ENCODE results near the gene CLDN14.

The CLDN14 gene, protein sequence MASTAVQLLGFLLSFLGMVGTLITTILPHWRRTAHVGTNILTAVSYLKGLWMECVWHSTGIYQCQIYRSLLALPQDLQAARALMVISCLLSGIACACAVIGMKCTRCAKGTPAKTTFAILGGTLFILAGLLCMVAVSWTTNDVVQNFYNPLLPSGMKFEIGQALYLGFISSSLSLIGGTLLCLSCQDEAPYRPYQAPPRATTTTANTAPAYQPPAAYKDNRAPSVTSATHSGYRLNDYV

DNA sequence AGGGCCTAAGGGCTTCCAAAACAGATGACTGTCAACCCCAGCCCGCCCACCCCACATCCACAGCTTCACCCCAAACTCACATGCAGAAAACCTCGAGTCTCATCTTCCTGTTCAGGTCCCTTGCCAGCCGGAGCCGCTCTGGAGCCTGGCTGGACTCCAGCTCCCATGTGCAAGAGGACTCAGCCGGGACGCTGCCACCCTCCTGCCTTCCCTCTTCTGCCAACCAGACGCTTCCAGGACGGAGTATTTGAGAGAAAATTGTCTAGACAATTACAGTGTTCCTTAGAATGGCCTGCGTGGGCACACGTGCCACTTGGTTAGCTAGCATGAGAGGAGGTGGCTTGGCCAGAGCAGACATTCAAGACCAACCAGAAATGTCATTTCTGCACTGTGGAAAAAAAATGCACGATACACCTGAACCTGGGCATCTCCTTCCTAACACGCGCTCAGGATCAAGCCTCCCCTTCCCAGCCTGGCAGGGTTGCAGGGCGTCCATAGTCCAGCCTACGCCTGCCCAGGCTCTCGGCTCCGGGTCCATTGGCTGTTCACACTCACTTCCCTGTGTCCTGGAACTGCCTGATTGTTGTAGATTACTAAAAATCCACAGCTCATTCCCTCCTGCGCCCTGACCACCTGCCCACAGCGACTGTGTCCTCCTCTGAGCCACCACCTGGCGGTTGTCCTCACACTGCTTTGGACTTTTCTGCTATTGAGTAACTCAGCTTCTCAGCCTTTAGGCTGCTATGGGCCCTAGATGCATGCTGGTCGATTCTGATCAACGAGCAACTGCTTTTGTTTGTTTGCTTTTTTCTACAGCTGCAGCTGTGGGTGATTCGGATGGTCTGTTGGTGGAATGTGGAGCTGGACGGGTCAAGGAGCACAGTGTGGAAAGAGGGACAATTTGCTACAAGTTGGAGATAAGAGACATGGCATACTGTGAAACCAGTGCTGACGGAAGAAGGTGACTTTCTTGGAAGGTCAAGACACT is at the start of gene CLDN14:
CLDN14 (minus strand) TSS at position 708 of the 988 bp plus-strand sequence. CDS start 18,427 bp downstream, outside the sequence.
- no peak for DNase-seq

DNA sequence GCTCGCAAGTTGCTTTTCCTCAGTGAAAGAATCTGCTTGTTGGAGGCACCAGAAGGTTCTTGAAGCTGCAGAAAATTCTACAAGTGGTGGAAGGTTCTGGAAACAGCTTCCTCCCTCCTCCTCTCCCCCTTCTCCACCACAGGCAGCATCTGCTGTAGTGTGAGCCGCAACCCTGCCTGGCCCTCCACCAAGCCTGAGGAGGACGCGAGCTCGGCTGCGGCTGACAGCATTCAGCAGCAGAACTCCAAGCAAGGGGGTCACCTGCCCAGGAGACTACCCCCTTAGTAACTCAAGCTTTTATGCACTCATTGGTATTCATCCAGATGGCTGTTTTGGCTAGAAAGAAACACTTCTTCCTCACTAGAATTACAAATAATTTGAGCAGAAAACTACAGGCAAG is 48.8 kb upstream of the CLDN14 start:
- no peak for DNase-seq

DNA sequence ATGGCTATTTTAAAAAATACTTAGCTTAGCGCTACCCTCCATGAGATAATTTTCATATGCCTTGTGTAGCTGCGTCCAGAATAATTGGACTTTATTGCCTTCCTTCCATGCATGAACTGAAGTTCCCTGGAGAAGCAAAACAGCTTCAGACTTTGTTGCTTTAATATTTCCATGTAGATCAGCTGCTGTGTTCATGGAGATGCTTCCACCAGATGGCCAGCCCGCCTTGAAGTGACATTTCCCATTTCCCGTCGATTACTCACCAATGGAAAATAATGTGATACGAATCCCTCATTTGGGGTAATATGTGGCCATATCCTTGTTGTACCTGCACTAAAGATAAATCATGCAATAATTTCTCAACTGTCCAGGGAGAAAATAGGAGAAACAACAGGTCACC is 47.4 kb upstream of the CLDN14 start:
- DNase-seq = no peak

DNA sequence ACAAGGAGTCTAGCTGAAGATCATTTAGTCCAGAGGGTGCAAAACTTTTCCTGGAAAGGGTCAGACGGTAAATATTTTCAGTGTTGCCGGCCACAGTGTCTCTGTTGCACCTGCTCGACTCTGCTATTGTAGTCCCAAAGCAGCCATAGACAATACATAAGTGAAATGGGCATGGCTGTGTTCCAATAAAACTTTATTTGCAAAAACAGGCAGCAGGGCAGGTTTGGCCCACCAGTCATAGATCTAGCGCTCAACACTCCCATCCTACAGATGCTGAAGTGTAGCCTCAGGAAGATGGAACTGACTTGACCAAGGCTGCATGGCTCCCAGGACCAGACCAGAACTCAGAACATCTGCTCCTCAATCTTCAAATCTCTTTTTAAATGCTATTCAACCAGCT is 46.2 kb upstream of the CLDN14 start:
- no peak for DNase-seq

DNA sequence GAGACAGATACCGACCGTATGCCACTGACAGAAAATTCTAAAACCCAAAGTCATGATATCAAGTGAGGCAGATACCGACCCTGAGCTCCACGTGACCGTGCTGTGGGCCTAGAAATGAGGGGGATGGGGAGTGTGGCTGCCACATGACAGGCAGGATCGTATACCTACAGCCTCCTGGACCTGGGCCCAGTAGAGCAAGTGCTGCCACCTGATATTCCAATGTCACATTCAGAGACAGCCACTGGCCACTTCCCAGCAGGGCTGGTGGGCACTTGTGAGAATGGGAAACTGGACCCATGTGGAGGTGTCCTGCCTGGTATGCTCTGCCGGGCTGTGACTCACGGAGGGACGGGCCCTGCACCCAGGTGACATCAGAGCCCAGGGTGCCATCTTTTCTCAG is 44.6 kb upstream of the CLDN14 start:
- no peak for DNase-seq

DNA sequence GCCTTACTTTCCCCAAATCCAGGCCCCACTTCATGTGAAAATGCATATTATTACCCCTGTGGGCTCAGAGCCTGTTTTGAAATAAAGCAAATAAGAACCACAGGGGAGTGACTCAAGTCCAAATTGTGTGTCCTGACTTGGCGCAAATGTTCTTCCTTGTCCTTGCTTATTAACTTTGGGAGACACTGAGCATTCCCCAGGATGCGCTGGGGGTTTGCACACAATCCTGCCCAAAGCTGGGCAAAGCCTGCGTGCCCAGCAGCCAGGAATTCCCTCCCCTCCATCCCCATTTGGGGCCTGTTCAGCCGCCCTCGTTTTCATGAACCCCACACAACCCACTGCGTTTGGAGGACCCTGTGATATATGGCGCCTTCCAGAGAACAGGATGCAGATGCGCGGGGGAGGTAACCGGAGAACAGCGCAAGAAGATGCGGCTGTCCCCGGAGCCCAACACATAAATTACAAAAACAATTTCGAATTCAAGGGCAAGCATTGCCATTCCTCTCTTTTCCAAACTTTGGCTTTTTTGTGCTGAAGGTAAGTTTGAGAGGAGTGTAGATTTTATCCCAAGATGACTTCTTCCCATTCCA is 42.4 kb upstream of the CLDN14 start:
- DNase-seq = no peak

DNA sequence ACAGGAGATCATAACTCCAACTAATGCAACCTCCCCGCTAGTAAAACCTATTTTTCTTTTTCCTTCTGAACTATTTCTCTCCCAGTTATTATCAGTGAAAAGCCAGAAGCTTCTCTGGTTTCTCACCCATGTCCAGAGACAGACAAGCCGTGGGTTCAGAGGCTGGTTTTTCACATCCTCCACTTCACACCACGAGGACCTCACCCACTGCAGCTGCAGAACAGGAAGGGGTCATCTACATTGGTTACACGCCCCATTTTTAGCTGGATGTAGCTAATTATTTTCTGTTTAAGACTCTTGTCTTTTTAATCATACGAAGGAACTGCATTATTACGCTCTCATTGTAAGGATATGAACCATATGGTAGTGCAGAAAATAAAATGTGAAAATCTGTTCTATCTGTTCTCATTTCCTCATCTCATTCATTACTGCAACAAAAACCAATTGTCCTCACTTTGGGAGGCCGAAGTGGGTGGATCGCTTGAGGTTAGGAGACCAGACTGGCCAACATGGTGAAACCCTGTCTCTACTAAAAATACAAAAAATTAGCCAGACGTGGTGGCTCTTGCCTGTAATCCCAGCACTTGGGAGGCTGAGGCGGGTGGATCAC is 39.1 kb upstream of the CLDN14 start:
- DNase-seq = no peak

DNA sequence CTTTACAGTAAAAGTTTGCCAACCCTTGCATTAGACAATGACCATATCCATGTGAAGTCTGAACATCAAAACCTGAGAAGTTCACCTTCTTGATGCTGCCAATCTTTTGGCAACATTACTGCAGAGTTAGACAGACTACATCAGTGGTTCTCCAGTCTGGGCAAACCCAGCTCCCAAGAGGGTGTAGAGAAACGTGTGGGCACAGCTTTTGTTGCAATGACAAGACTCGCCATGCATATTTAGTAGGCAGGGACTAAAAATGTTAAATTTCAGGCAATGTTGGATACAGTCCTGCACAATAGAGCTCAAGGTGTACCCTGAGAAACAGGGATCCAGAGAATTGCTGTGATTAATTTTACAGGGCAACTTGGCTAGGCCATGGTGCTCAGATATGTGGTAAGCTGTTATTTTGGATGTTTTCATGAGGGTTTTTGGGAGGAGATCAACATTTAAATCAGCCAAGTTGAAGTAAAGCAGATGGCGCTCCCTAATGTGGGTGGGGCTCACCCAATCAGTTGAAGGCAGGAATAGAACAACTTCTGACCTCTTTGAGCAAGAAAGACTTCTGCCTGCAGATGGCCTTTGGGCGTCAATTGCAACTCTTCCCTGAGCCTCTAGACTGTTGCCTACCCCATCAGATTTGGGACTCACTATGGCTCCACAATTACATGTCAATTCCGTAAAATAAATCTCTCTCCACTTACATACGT is 37.6 kb upstream of the CLDN14 start:
- no peak for DNase-seq

DNA sequence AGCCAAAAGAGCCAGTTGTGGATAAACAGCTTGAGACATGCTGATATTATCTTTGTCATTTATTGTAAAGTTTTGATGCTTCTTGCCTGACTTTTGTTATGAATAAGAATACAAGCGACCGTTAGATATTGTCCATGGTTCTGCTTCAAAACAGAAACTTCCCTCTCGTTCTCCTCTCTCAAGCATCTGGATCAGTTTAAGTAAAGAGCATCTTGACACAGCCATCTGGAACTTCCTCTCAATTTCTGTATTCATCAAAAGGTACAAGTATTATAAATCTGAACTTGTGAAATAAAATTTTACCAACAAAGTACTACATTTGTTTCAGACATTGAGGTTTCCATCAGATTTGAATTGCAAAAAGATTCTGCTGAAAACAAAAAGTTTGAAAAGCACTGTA is 36.4 kb upstream of the CLDN14 start:
- DNase-seq = no peak

DNA sequence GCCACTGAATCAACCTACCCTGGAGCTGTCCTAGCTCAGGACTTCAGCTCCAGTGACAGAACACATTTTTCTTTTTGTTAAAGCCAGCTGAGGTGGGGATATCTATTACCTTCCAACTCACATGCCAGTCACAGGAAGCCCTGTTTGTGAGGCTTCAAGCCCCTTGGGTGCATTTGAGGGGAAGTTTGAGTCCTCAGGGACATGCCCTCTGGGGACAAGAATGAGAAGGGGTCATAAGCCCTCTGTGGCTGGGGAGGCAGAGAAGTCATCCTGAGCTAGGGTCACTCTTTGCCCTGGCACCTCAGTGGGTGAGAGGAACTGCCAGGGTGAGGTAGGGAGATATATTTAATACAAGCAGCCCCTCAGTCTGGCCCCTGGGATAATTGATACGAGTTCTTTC is 33.5 kb upstream of the CLDN14 start:
- DNase-seq = no peak

DNA sequence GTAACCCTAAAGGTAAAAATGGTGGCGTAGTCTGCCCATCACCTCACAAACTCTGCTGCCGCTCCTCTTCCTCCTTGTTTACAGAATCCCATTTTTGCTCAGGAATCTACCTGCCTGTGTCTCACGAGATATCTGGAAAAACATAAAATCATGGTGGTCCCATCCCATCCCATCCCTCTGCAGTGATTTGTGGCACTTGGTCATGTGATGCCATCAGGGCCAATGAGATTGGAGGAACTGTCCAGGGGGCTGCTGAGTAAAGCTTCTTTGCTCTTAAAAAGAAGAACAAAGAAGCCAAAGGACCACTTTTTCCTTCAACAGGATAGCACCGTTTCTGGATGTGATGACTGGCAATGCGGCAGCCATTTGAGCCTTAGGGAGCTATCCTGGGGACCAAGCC is 33.0 kb upstream of the CLDN14 start:
- no peak for DNase-seq

DNA sequence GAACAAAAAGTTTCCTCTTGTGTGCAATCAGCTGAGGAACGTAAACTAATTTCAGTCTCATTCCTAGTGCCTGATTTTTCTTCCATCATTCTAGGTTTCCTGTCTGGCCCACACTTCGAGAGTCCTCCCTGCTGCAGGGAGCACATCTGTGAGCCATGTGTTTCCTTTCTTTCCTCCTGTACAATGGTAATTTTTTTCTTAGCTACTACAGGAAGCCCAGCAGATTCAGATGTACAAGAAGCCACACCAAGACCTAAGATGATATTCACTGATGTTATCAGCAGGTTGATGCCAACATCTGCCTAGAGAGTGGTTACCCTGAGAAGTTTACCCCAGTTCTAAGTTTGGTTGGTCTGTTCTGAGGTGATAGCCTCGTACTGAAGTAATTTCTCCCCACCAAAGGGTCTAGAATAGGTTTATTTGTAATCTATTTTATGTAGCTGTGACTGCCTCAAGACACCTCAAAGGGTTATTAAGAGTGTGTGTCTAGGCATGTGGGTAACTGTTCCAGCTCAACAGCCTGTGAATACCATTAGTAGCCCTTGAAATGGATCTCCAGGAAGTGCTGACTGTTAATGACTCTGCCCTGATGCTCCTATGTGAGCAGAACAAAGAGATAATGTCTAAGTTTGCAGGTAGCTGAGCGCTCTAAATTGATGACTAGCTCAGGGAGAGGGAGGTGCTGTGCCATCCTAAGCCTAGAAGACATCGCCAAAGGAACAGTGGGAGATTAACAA is 31.7 kb upstream of the CLDN14 start:
- DNase-seq = no peak

DNA sequence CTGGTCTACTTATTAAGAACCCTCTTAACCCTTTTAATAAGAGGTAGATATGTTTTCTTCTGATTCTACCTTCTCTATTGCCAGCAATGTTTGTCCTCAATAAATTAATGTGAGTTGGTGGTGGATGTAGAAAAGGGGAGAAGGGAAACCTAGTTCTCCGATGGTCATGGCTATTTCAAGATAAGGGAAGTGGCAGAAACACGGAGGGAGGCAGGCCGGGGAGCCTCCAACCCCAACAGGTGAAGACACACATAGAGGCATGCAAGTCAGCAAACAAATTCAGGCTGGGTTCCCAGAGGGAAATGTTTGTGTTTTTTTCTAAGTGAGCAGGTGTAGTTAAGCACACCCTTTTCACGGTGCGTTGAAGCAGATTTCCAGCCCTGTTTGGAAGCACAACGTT is 31.0 kb upstream of the CLDN14 start:
- DNase-seq = no peak

DNA sequence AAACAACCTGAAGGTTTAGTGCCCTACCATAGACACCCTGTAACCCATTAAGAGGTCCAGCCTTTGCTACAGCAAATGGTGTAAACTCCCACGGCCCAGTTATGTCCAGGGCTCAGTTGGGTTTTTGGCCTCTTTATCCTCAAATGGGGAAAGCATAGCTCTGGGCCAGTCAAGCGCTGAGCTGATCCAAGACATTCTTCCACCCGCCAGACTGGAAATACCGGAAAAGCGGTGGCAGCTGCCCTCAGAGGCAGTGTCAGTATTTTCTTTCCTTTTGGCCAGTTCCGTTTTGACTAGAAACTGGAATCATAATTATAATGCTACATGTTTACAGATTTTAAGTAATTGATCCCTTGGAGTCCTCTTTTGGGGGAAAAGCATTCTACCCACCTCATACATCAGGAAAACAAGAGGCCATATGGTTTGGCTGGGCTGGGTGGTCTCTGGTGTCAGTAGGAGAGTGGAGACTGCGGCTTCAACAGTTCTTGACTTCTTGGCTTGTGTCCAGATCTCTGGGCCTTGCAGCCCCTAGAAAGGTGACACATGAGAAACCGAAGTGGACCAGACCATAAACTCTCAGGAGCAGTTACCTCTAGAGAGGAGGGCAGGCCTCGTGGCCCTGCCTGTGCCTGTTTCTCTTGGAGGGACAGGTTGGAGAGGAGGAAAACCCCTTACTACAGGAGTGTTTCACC is 30.2 kb upstream of the CLDN14 start:
- no peak for DNase-seq

DNA sequence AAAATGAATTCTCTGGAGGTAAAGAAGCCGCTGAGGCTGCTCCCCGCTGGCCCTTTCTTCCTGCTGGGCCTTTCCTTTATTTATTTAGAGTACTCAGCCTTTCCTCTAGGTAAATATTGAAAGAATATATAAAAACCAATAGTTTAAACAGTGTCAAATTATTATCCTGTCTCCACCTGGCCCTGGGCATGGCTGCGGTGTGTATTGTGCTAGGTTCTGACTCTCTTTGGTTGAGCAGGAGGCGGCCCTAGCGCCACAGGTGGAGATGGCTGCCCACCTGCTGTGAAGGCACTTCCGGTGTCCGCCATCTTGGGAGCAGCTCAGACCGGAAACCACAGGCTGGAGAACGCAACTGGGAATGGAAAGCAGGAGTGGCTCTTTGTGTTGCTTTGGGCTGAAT is 29.0 kb upstream of the CLDN14 start:
- DNase-seq = no peak

DNA sequence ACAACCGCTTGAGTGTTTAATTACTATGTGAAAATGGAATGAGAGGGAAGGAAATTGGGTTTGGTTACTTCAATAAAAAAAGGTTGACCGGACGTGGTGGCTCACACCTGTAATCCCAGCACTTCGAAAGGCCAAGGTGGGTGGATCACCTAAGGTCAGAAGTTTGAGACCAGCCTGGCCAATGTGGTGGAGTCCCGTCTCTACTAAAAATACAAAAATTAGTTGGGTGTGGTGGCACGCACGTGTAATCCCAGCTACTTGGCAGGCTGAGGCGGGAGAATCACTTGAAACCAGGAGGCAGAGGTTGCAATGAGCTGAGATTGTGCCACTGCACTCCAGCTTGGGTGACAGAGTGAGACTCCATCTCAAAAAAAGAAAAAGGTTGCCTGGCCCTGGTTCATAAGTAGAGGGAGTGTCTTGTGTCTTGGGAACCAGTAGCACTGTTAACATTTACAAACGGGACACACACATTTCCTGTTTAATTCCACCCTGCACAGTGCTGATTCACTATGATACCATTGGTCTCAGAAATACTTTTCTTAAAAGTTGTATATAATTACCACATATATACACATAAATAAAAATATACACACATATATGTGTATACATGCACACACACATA is 27.6 kb upstream of the CLDN14 start:
- no peak for DNase-seq

DNA sequence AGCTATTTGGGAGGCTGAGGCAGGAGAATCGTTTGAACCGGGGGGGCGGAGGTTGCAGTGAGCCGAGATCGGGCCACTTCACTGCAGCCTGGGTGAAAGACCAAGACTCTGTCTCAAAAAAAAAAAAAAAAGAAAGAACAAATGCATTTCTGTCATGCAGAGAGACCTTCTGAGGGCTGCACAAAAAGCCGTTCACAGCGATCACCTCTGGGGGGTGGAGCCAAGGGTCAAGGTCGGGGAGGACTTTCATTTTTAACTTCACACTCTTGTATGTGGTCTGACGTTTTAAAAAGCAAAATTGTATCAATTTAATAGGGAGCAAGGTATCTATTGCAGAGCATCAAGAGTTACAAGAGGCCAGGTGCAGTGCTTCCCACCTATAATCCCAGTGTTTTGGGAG is 26.6 kb upstream of the CLDN14 start:
- DNase-seq = no peak

DNA sequence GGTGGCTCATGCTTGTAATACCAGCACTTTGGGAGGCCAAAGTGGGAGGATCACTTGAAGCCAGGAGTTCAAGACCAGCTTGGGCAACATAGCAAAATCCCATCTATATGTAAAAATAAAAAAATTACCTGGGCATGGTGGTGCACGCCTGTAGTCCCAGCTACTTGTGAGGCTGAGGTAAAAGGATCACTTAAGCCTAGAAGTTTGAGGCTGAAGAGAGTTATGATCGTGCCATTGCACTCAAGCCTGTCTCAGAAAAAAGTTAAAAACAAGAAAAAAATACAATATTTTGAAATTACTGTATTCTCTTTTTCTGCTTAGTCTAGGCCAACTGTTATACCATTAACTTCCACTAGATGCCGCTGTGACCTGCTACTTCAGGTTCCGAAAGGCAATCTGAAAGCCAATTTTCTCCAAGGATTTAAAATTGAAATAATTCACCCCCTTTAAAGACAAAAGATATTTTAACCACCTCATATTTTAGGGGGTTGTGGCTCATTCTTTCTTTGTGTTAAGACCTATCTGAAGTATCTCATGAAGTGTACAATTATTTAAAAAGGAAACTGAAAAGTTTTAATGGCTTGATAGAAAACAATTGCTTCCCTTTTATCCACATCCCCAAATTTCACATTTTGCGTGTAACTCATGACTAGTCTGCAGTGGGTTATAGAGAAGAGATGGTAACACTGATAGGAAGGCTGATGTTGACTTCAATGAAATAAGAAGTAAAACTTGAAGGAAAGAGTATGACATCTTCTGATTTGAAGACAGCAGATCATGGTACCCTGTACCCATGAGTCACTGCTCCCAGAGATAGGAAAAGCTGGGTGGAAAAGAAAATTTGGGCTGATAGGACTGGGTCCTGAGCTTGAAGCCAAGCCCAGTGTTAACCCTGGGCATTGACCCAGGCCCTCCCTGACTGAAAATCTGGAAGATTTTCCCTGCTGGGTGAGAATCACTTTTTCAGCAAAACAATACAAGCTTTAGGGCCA is 24.4 kb upstream of the CLDN14 start:
- DNase-seq = peak; percentile 15 to 49

DNA sequence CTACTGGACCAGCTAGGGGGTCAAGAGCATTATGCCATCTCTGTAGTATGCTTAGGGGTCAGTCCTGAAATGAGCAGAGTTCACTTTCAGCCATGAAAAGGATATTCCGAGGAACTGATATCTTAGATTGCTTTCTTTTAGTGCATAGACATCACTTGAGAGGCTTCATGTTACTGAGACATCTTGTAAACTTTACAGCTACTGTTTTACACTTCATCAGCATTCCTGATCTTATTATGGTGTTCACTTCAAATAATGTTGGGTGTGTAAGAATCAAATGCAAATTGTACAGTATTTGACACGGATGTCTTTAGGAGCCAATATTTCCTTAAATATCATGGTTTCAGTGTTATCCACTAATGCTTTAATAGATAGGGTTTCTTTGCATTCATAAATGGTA is 22.4 kb upstream of the CLDN14 start:
- no peak for DNase-seq

DNA sequence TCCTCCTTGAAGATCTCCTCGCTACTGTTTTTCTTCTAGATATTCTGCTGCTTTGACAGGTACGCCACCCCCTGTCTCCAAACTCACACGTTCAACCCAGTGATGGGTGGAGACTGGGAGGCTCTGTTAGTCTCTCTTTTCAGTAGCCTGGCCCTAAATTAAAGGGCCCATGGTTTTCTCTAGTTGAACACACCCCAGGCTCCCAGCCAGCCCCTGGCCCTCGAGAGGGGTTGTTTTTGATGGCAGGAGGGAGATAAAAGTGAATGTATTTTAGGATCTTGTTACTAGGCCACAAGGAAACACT is 21.6 kb upstream of the CLDN14 start:
- DNase-seq = no peak
